ENCODE measurements around the gene SERINC4.

Gene SERINC4

GRCh38 chr15:43775411-43775965 is 24.5 kb downstream of the SERINC4 start:
- no peak for DNase-seq (ENCODE audit: low read depth in 1 of 2, low spot score in 1 of 2)
- H3K27me3 ChIP-seq (ENCODE audit: insufficient read depth, poor library complexity, severe bottlenecking): no peaks in the 10 kb centered on the region
- no peak overlapping the region for H3K27ac ChIP-seq (replicated peaks)
- no peak overlapping the region for H3K4me3 ChIP-seq (replicated peaks; ENCODE audit: insufficient read depth, low read length)
- TF ChIP-seq GABPA (IDR thresholded peaks at IDR 0.05; ENCODE audit: low read depth): no peak
- TF ChIP-seq REST (IDR thresholded peaks at IDR 0.05; ENCODE audit: insufficient replicate concordance, low read depth): no peak
- no peak for TF ChIP-seq CTCF (IDR thresholded peaks at IDR 0.05; ENCODE audit: insufficient read depth, low read length)

DNA sequence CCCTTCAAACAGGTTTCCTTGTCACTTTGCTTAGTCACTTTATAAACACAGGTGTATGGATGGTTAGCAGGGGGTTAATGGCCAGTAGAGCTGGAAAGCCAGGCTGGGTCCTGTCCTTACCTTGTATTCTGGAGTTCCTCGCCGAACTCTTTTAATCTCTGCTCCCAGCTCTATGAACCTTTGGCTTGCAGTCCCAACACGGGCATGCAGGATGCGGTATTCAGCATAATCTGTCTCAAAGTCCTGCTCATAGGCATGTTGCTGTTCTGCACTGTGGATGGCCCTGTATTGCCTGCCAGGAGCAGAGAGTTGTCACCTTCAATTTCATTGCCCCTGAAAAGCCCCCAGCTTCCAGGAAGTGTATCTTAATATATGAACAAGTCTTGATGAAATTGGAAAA is 26.0 kb downstream of the SERINC4 start:
- Histone ChIP-seq H3K27ac (replicated peaks) (no peak overlapping the region), H3K4me3 (replicated peaks; ENCODE audit: insufficient read depth, low read length) (no peak overlapping the region), H3K27me3 (ENCODE audit: insufficient read depth, poor library complexity, severe bottlenecking) (no peaks in the 10 kb centered on the region)
- TF ChIP-seq SPI1 (IDR thresholded peaks at IDR 0.05; ENCODE audit: borderline replicate concordance, low read depth) (no peak), POLR2AphosphoS5 (IDR thresholded peaks at IDR 0.05; ENCODE audit: low read depth) (no peak), GABPA (IDR thresholded peaks at IDR 0.05; ENCODE audit: low read depth) (no peak), REST (IDR thresholded peaks at IDR 0.05; ENCODE audit: insufficient replicate concordance, low read depth) (no peak), CTCF (IDR thresholded peaks at IDR 0.05; ENCODE audit: insufficient read depth, low read length) (no peak)
- no peak for DNase-seq (ENCODE audit: low read depth in 1 of 2, low spot score in 1 of 2)

- Histone ChIP-seq H3K27me3 (ENCODE audit: insufficient read depth, poor library complexity, severe bottlenecking) (no peaks in the 10 kb centered on the region), H3K27ac (replicated peaks) (no peak overlapping the region), H3K4me3 (replicated peaks; ENCODE audit: insufficient read depth, low read length) (no peak overlapping the region)
- TF ChIP-seq REST (IDR thresholded peaks at IDR 0.05; ENCODE audit: insufficient replicate concordance, low read depth): no peak
- no peak for TF ChIP-seq CTCF (IDR thresholded peaks at IDR 0.05; ENCODE audit: insufficient read depth, low read length)
- TF ChIP-seq POLR2AphosphoS5 (IDR thresholded peaks at IDR 0.05; ENCODE audit: low read depth): no peak
- TF ChIP-seq GABPA (IDR thresholded peaks at IDR 0.05; ENCODE audit: low read depth): no peak
- no peak for TF ChIP-seq SPI1 (IDR thresholded peaks at IDR 0.05; ENCODE audit: borderline replicate concordance, low read depth)
- DNase-seq (ENCODE audit: low read depth in 1 of 2, low spot score in 1 of 2): no peak
Measured at GRCh38 chr15:43772624-43773023, 27.4 kb downstream of the SERINC4 start.

Measured in HL-60 (cell line).